H1 (cell line): ENCODE results near the gene BFSP2. TPM values are rescaled to one million over a fixed set of nuclear protein-coding genes. Genes with fewer than 3 reads are reported as not detected.

Experiments
- CTCF ChIA-PET: fragments of 300-600 bp; sonication (Branson Sonifier 250); formaldehyde crosslinking; loops from one replicate; lab custom pipeline; 2021; ENCODE audit not compliant: partially characterized antibody; lab: Charles Lee
- POLR2A ChIA-PET: fragments of 300-600 bp; sonication (Branson Sonifier 250); formaldehyde crosslinking; loops from one replicate; lab custom pipeline; 2021; ENCODE audit warnings: inconsistent platforms; ENCODE audit not compliant: partially characterized antibody; lab: Charles Lee
- DNase-seq, 2 experiments: peaks; one replicate each; pipeline versions ENCODE4 v3.0.0 to v3.0.0-alpha.2; 2010 to 2022; ENCODE audit warnings: low spot score in 2 of 2, low read depth in 1 of 2, mixed read lengths in 1 of 2
- FAIRE-seq: peaks from 2 replicates; lab custom pipeline; 2011; peaks lifted over from hg19 to GRCh38; lab: Jason Lieb, UNC
- H2AFZ ChIP-seq: 2 replicates; pipeline ENCODE4 v1.8.1; 2012; ENCODE audit warnings: low read length, inconsistent platforms
- H2AK5ac ChIP-seq: 2 replicates; pipeline ENCODE4 v1.6.1; 2013; ENCODE audit warnings: low read depth, low read length
- H2BK120ac ChIP-seq: replicated peaks from 2 replicates; pipeline ENCODE3; 2013; ENCODE audit warnings: low read depth, low read length, inconsistent platforms
- H2BK12ac ChIP-seq: 2 replicates; pipeline ENCODE4 v1.6.1; 2013; ENCODE audit warnings: low read depth, low read length
- H2BK15ac ChIP-seq: 2 replicates; pipeline ENCODE4 v1.6.1; 2013; ENCODE audit warnings: low read length
- H2BK20ac ChIP-seq: 2 replicates; pipeline ENCODE4 v1.6.1; 2013; ENCODE audit warnings: low read length
- H2BK5ac ChIP-seq: 2 replicates; pipeline ENCODE4 v1.6.1; 2013; ENCODE audit warnings: low read depth, low read length
- H3K14ac ChIP-seq: 2 replicates; pipeline ENCODE4 v1.6.1; 2013; ENCODE audit warnings: inconsistent platforms; ENCODE audit not compliant: insufficient read length
- H3K18ac ChIP-seq: 2 replicates; pipeline ENCODE4 v1.6.1; 2013; ENCODE audit warnings: low read length; ENCODE audit errors: extremely low read depth
- H3K23ac ChIP-seq: 2 replicates; pipeline ENCODE4 v1.6.1; 2013; ENCODE audit warnings: inconsistent platforms; ENCODE audit not compliant: insufficient read length
- H3K23me2 ChIP-seq: 2 replicates; pipeline ENCODE4 v1.6.1; 2013; ENCODE audit warnings: low read depth, low read length
- H3K27ac ChIP-seq: 2 replicates; pipeline ENCODE4 v1.6.1; 2011; ENCODE audit warnings: low read depth, low read length, inconsistent platforms
- H3K27me3 ChIP-seq, 4 experiments: replicated peaks in 1 of 4; 1 replicate in 1 of 4; 2 replicates in 3 of 4; pipeline versions ENCODE4 v1.6.1 to v1.8.1; 2011 to 2013; ENCODE audit warnings: low read length in 3 of 4, mild to moderate bottlenecking in 3 of 4, inconsistent platforms in 2 of 4, mixed read lengths in 2 of 4, moderate library complexity in 1 of 4; ENCODE audit not compliant: control insufficient read depth in 3 of 4, insufficient read depth in 3 of 4; ENCODE audit errors: extremely low read depth in 1 of 4
- H3K36me3 ChIP-seq, 4 experiments: 2 replicates each; pipeline versions ENCODE4 v1.6.1 to v1.8.1; 2011 to 2013; ENCODE audit warnings: mild to moderate bottlenecking in 4 of 4, low read length in 3 of 4, moderate library complexity in 2 of 4, control low read depth in 1 of 4, inconsistent platforms in 1 of 4; ENCODE audit not compliant: insufficient read depth in 4 of 4, control insufficient read depth in 2 of 4
- H3K4ac ChIP-seq: replicated peaks from 2 replicates; pipeline ENCODE3; 2013; ENCODE audit warnings: low read length, low read depth, mixed read lengths, inconsistent platforms; ENCODE audit not compliant: insufficient read length
- H3K4me1 ChIP-seq, 4 experiments: replicated peaks in 1 of 4; 1 replicate in 1 of 4; 2 replicates in 3 of 4; pipeline versions ENCODE4 v1.6.1 to v1.8.1; 2011 to 2013; ENCODE audit warnings: low read length in 3 of 4, inconsistent platforms in 2 of 4, mixed read lengths in 1 of 4; ENCODE audit not compliant: insufficient read depth in 4 of 4, control insufficient read depth in 3 of 4
- H3K4me2 ChIP-seq, 2 experiments: 2 replicates each; pipeline versions ENCODE4 v1.6.1 to v1.8.1; 2011 to 2013; ENCODE audit warnings: low read depth in 2 of 2, low read length in 2 of 2, control low read depth in 1 of 2, inconsistent platforms in 1 of 2, mild to moderate bottlenecking in 1 of 2; ENCODE audit not compliant: insufficient read depth in 1 of 2
- H3K4me3 ChIP-seq, 4 experiments: fragments of 200-600, 300-600 bp in 1 of 4; sonication (generic), shearing (Covaris generic), sonication (Bioruptor Twin) in 1 of 4; 2 replicates each; pipeline versions ENCODE4 v1.5.1 to v1.8.1; 2011 to 2016; ENCODE audit warnings: low read length in 4 of 4, low read depth in 3 of 4, control low read depth in 2 of 4, inconsistent platforms in 2 of 4, mild to moderate bottlenecking in 2 of 4, mixed read lengths in 1 of 4, moderate library complexity in 1 of 4; ENCODE audit not compliant: insufficient read depth in 2 of 4; ENCODE audit errors: extremely low read depth in 1 of 4
- H3K56ac ChIP-seq: replicated peaks from 2 replicates; pipeline ENCODE3; 2013; ENCODE audit warnings: low read depth, mild to moderate bottlenecking, mixed read lengths, low read length, inconsistent platforms; ENCODE audit not compliant: insufficient read length
- H3K79me1 ChIP-seq: 2 replicates; pipeline ENCODE4 v1.6.1; 2013; ENCODE audit warnings: low read depth, low read length, control low read depth
- H3K79me2 ChIP-seq, 2 experiments: 2 replicates each; pipeline versions ENCODE4 v1.6.1 to v1.8.1; 2012 to 2013; ENCODE audit warnings: low read length in 2 of 2, mild to moderate bottlenecking in 2 of 2, inconsistent platforms in 1 of 2; ENCODE audit not compliant: insufficient read depth in 2 of 2, control insufficient read depth in 1 of 2
- H3K9ac ChIP-seq, 4 experiments: replicated peaks in 1 of 4; 1 replicate in 1 of 4; 2 replicates in 3 of 4; pipeline versions ENCODE4 v1.6.1 to v1.8.1; 2011 to 2013; ENCODE audit warnings: low read depth in 3 of 4, low read length in 3 of 4, control low read depth in 2 of 4, mild to moderate bottlenecking in 2 of 4, moderate library complexity in 2 of 4, inconsistent platforms in 1 of 4; ENCODE audit errors: extremely low read depth in 1 of 4
- H3K9me3 ChIP-seq, 2 experiments: 2 replicates each; pipeline versions ENCODE4 v1.6.1 to v1.8.1; 2012 to 2013; ENCODE audit warnings: mild to moderate bottlenecking in 2 of 2, moderate library complexity in 2 of 2, control low read depth in 1 of 2, inconsistent platforms in 1 of 2, low read depth in 1 of 2, low read length in 1 of 2, mixed read lengths in 1 of 2; ENCODE audit not compliant: insufficient read depth in 2 of 2
- H4K20me1 ChIP-seq, 2 experiments: replicated peaks in 1 of 2; 2 replicates each; pipeline versions ENCODE3 to v1.8.1; 2011 to 2013; ENCODE audit warnings: inconsistent platforms in 2 of 2, low read length in 2 of 2, mild to moderate bottlenecking in 1 of 2; ENCODE audit not compliant: insufficient read depth in 2 of 2, control insufficient read depth in 1 of 2
- H4K5ac ChIP-seq: 2 replicates; pipeline ENCODE4 v1.6.1; 2013; ENCODE audit warnings: low read length, low read depth, mixed read lengths, inconsistent platforms; ENCODE audit not compliant: insufficient read length
- H4K8ac ChIP-seq: 2 replicates; pipeline ENCODE4 v1.8.0; 2013; ENCODE audit warnings: mild to moderate bottlenecking, moderate library complexity, low read length, inconsistent platforms; ENCODE audit not compliant: insufficient read depth; ENCODE audit errors: extremely low read depth
- H4K91ac ChIP-seq: replicated peaks from 2 replicates; pipeline ENCODE3; 2013; ENCODE audit warnings: low read length, mixed read lengths, inconsistent platforms; ENCODE audit not compliant: insufficient read length
- CBX5 ChIP-seq: fragments of 300-800, 300-1000 bp; sonication (generic); IDR thresholded peaks from 2 replicates; pipeline ENCODE4 v1.7.1; 2016; ENCODE audit warnings: antibody characterized with exemption, low read length, low read depth
- KDM1A ChIP-seq: fragments of 200-600, 300-600 bp; sonication (generic); IDR thresholded peaks from 2 replicates; pipeline ENCODE4 v1.7.1; 2016; ENCODE audit warnings: mild to moderate bottlenecking, low read length, borderline replicate concordance
- MAFK ChIP-seq: IDR thresholded peaks from 2 replicates; pipeline ENCODE4 v1.6.1; 2012; ENCODE audit warnings: low read depth, mild to moderate bottlenecking, improper control_type of control experiment, low read length
- RBBP5 ChIP-seq: IDR thresholded peaks from 2 replicates; pipeline ENCODE4 v1.7.1; 2012; ENCODE audit warnings: low read depth, mild to moderate bottlenecking, inconsistent platforms, low read length, moderate library complexity, borderline replicate concordance
- RFX5 ChIP-seq: IDR thresholded peaks from 2 replicates; pipeline ENCODE4 v1.6.1; 2011; ENCODE audit warnings: low read depth, low read length, improper control_type of control experiment, borderline replicate concordance
- RXRA ChIP-seq: IDR thresholded peaks from 2 replicates; pipeline ENCODE4 v1.6.1; 2011; ENCODE audit warnings: low read depth, mild to moderate bottlenecking, low read length, moderate library complexity; ENCODE audit not compliant: insufficient read depth
- SP1 ChIP-seq: IDR thresholded peaks from 2 replicates; pipeline ENCODE4 v1.6.1; 2011; ENCODE audit warnings: low read depth, low read length
- TAF1 ChIP-seq: IDR thresholded peaks from 2 replicates; pipeline ENCODE4 v1.6.1; 2011; ENCODE audit warnings: mild to moderate bottlenecking, low read depth, low read length
- TAF7 ChIP-seq: optimal IDR thresholded peaks from 2 replicates; pipeline ENCODE3; 2011; ENCODE audit warnings: low read depth, mild to moderate bottlenecking, inconsistent platforms, low read length, moderate library complexity, borderline replicate concordance
- TEAD4 ChIP-seq: IDR thresholded peaks from 2 replicates; pipeline ENCODE4 v1.6.1; 2012; ENCODE audit warnings: low read depth, low read length, inconsistent platforms, mixed read lengths
- WGBS, 2 experiments: shearing (Covaris generic) in 1 of 2; methylation state at CpG; one replicate each; pipeline versions ENCODE4 v1.1.6 to v1.1.7; 2013 to 2015; ENCODE audit warnings: low lambda C conversion rate in 2 of 2, mixed read lengths in 2 of 2, inconsistent platforms in 1 of 2, low coverage in 1 of 2, missing lambda C conversion rate in 1 of 2; ENCODE audit not compliant: insufficient replicate concordance in 2 of 2, insufficient coverage in 1 of 2, insufficient read length in 1 of 2; ENCODE audit errors: extremely low coverage in 1 of 2, missing lambda C conversion rate in 1 of 2; 5-methylcytosine and 5-hydroxymethylcytosine counted together
- polyA plus RNA-seq, 7 experiments: library from polyadenylated mRNA; depleted of rRNA in 3 of 7; stranded (reverse) in 5 of 7; unstranded in 2 of 7; fragments of >200 nt in 5 of 7; fragments of 200-250 nt in 2 of 7; gene quantifications; 1 replicate in 5 of 7; 2 replicates in 1 of 7; 4 replicates in 1 of 7; pipeline versions ENCODE4 v1.2.1 to v1.2.3, GENCODE V29; 2011 to 2013; ENCODE audit warnings: missing spikeins in 2 of 7, mixed read lengths in 2 of 7
- total RNA-seq: library from RNA; stranded (reverse); fragmentation: NEBNext Ultra II Directional; extraction: Animal tissue kit (Norgen Biotek cat#: 25700); gene quantifications from 2 replicates; pipeline ENCODE4 v1.2.1, GENCODE V29; 2021

The BFSP2 gene
- total and polyA plus RNA-seq, 2 of the 8 experiments (the other 6 are each of a cell fraction or from before 2014, with no cell fraction given) = not detected

DNA sequence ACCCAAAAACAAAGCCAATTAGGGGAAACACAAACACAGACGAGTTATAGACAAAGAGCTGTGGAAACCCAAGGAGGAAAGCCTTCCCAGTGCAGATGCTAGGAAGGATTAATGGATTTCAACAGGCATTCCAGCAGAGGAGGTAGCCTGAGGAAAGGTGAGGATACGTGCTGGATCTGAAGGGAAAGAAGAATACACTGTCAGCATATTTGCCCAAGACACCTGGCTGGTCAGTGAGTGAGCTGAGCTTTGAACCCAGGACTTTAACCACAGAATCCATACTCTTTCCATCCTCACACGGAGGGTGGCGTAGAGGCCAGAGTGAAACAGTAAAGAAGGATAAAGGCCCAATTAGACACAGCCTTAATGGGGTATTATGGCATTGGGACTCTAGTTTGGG, 9.1 kb upstream of the BFSP2 start:
- no peaks in the 10 kb centered on the region for H3K23me2 ChIP-seq
- H3K4me3 ChIP-seq = no peak overlapping the region
- no peaks in the 10 kb centered on the region for H3K27me3 ChIP-seq
- no peak overlapping the region for H3K9ac ChIP-seq
- ChIA-PET POLR2A (no interaction called here), CTCF (interaction anchor here (0.9 to 6.2 kb wide), 10 partner anchors 7 to 664 kb away, joined by 3 to 40 read pairs (median 8); no protein-coding TSS in a partner anchor)
- H2AFZ ChIP-seq = no peak overlapping the region
- no peak overlapping the region for H3K4ac ChIP-seq
- no peak overlapping the region for H3K27ac ChIP-seq
- TF ChIP-seq RXRA (no peak), KDM1A (no peak), TAF7 (no peak), SP1 (no peak), RFX5 (no peak), TAF1 (no peak), RBBP5 (no peak), CBX5 (no peak), TEAD4 (no peak), MAFK (no peak)
- TF ChIP-seq, all 59 proteins: peak for 0
- no peaks in the 10 kb centered on the region for H3K4me1 ChIP-seq
- H2AK5ac ChIP-seq = no peak overlapping the region
- no peak overlapping the region for H3K4me2 ChIP-seq
- 90% methylated on average over 4 of the region's 4 CpGs; no CpG with 5 or more reads in 1 of the 2 experiments for WGBS, 2 experiments
- no peak overlapping the region for H3K56ac ChIP-seq
- no peaks in the 10 kb centered on the region for H3K79me1 ChIP-seq
- FAIRE-seq = no peak
- H4K8ac ChIP-seq = no peak overlapping the region
- H3K18ac ChIP-seq = no peak overlapping the region
- H2BK12ac ChIP-seq = no peak overlapping the region
- H4K20me1 ChIP-seq = peaks cover 0 to 1% of the 10 kb centered on the region in 2 experiments
- no peak overlapping the region for H2BK120ac ChIP-seq
- no peaks in the 10 kb centered on the region for H3K79me2 ChIP-seq
- no peak for DNase-seq
- H2BK5ac ChIP-seq = no peak overlapping the region
- no peak overlapping the region for H3K23ac ChIP-seq
- H4K5ac ChIP-seq = no peak overlapping the region
- H3K9me3 ChIP-seq = no peaks in the 10 kb centered on the region
- H3K36me3 ChIP-seq = no peaks in the 10 kb centered on the region; a peak in 1 of 8 replicates
- no peak overlapping the region for H2BK20ac ChIP-seq
- no peak overlapping the region for H2BK15ac ChIP-seq
- no peak overlapping the region for H3K14ac ChIP-seq
- H4K91ac ChIP-seq = no peak overlapping the region
